Measurements from ENCODE around the gene DNM3.

- TF ChIP-seq, protein P1, sequence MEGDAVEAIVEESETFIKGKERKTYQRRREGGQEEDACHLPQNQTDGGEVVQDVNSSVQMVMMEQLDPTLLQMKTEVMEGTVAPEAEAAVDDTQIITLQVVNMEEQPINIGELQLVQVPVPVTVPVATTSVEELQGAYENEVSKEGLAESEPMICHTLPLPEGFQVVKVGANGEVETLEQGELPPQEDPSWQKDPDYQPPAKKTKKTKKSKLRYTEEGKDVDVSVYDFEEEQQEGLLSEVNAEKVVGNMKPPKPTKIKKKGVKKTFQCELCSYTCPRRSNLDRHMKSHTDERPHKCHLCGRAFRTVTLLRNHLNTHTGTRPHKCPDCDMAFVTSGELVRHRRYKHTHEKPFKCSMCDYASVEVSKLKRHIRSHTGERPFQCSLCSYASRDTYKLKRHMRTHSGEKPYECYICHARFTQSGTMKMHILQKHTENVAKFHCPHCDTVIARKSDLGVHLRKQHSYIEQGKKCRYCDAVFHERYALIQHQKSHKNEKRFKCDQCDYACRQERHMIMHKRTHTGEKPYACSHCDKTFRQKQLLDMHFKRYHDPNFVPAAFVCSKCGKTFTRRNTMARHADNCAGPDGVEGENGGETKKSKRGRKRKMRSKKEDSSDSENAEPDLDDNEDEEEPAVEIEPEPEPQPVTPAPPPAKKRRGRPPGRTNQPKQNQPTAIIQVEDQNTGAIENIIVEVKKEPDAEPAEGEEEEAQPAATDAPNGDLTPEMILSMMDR (conservative IDR thresholded peaks at IDR 0.05 in 1 of 2, IDR thresholded peaks at IDR 0.05 in 1 of 2; ENCODE audit: extremely low read depth in 1 of 2, insufficient read depth in 1 of 2, low read depth in 1 of 2, low read length in 2 of 2): no peak
- no peak for TF ChIP-seq EZH2 (IDR thresholded peaks at IDR 0.05; ENCODE audit: borderline replicate concordance, low read length)
These were observed 162.7 kb downstream of the DNM3 start for GRCh38 chr1:172003766-172004530.
